Placental pericyte (primary cell): ENCODE measurements around the gene GDI1. TPM values are rescaled to one million over a fixed set of nuclear protein-coding genes. Genes with fewer than 3 reads are reported as not detected.

Experiments used
- small RNA-seq: library from RNA; depleted of rRNA; stranded (forward); fragments of <200 nt; gene quantifications from one replicate; pipeline ENCODE3, GENCODE V24; 2012; ENCODE audit warnings: low replicate concordance
- total RNA-seq: library from RNA; depleted of rRNA; stranded (reverse); fragments of >200 nt; gene quantifications from 2 replicates; pipeline ENCODE4 v1.2.3, GENCODE V29; 2012

Gene GDI1
- total RNA-seq = 167 and 170 TPM in 2 replicates

DNA sequence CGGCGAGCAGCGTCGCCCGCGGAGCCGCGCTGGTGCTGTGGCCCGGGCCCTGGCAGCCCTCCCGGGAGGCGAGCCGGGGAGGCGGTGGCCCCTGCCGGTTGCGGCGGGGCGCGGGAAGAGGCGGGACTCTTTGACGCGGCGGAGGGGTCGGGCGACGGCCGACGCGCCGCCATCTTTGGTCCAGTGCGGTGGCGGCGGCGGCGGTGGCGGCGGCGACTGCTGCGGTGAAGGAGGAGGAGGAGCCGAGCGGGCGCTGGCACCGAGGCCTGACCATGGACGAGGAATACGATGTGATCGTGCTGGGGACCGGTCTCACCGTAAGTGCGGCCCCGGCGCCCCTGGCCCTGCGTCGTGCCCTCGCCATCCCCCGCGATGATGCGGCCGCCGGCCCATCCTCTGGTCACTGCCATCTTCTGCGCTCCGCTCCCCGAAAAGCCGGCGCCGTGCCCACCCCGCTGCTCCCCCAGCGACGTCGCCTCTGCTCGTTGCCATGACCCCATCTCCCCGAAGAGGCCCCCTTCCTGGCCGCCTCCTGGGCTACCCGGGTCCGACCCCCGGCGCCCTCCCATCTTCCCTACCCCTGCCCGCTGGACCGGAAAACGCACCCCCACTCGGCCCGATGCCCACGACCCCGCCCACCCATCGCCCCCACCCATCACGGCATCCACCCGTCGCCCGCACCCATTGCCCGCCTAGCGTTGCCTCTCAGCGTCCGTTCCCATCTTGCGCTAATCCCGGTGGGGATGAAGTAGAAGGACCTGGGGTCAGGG is at the start of gene GDI1:
TSS of gene GDI1 (plus strand) at position 172 of the 770 bp plus-strand sequence. CDS start at position 273, 101 bp downstream.

DNA sequence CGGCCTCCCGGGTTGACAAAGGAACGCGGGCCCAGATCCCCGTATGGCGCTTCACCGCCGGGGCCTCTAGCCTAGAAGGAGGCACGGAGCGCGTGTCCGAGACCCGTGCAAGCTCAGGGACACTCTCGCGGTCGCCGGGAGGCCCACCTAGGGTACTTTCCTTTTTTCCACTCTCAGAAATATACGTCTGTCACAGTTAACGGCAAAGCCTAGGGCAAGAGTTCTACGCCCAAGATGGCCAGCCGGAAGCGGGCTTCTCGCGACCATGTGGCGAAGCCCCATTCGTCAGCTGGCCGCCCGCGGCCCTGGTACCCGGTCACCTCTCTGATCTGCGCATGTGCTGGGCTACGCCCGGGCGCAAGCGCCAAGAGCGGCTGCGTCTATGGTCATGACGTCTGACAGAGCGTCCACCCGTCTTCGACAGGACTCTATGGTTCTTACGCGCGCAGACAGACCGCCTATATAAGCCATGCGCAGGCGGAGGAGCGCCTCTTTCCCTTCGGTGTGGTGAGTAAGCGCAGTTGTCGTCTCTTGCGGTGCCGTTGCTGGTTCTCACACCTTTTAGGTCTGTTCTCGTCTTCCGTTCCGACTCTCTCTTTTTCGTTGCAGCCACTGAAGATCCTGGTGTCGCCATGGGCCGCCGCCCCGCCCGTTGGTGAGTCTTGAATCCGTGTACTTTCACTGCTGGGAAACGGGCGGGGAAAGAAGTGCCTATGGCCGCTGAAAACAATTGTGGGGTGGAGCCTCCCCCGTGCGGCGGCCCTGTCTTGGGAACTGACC is 38.9 kb upstream of the GDI1 start, which contains the start of gene RPL10:
TSS of gene RPL10 (plus strand) at position 490 of the 780 bp plus-strand sequence. CDS start at position 633, 143 bp downstream.

GRCh38 chrX:154409222-154409871 is 27.6 kb upstream of the GDI1 start, which contains the start of gene DNASE1L1:
TSS of gene DNASE1L1 (minus strand) at chrX:154409254. CDS start at chrX:154405568, 3,686 bp downstream.

GRCh38 chrX:154428176-154429171 is 8.5 kb upstream of the GDI1 start, which contains the start of gene ATP6AP1:
TSS of gene ATP6AP1 (plus strand) at chrX:154428677. CDS start at chrX:154428693, 16 bp downstream.

GRCh38 chrX:154443992-154444754 is 7.2 kb downstream of the GDI1 start, which contains the start of gene FAM50A:
TSS of gene FAM50A (plus strand) at chrX:154444141. CDS start at chrX:154444236, 95 bp downstream.

DNA sequence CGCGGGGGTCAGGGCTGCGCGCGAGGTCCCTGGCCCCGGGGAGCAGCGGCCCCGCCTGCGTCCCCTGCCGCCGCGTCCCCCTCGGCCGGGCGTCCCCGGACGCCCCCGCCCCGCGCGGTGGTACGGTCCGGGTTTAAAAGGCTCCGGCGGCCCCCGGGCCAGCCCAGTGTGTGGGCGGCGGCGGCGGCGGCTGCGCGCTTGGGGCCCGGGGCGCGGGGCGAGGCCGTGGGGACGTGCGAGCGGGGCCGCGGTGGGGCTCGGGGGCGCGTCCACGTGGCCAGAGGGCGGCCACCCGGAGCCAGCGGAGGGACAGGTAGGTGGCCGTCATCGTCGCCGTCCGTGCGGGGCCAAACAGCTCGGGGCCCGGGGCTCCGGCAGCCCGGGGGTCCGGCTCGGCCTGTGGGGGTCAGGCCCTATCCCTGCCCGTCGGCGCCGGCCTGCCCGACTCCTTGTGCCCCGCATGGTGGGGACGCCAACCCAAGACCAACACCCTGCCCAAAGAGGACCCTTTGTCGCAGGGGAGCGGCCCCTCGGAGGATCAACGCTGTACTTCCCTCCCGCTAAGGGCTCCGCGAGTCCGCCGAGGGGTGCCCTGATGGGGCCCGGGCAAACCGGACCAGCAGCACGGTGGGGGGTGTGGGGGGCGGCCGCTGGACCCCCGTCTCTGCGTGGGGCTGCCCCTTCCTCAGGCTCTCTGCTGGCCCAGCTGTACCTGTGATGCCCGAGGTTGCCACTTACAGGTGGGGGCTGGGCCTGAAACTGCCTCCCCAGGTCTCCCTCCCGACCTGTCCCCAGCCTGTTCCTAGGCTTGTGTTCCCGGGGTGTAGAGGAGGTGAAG is 21.4 kb downstream of the GDI1 start, which contains the start of gene PLXNA3:
TSS of gene PLXNA3 (plus strand) at position 166 of the 838 bp plus-strand sequence. CDS start 1,903 bp downstream, outside the sequence.

DNA sequence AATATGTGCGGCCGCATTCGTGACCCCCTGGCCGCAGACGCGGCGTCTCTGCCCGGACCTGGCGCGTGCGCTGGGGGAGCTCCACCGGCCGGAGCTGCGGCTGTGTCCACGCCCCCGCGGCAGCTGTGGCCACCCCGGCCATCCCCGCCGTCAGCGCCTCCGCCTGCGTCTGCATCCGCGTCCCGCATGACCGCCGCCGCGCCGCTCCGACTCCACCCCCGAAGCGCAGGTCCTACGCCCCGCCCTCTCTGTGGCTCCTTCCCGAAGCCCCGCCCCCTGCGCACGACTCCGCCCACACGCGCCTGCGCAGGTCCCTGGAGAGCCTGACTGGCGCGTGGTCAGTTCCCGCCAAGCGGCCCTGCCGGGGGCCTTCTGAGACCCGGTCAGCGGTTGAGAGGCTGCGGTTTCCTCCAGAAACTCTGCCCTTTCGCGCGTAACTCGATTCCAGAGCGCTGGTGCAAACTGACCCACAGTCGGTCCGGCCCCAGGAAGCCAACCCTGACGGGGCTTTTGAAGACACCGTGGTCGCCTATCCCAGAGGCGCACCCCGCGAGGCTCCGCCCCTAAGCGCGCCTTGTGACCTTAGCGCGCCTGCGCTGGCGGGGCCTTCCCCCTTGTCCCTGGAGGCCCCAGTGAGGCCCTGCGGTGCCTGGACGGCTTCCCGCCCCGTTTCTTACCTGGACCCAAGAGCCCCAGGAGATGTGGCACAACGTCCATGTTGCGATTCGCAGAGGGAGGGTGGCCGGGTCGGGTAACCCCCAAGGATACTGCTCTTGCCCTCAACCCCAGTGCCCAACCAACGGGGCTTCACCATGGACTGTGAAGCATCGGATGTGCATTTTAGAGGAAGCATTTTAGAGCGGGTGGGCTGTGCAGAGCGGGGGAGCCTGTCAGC is 42.0 kb downstream of the GDI1 start, which contains the start of gene LAGE3:
TSS of gene LAGE3 (minus strand) at position 554 of the 895 bp plus-strand sequence. CDS start at position 188, 366 bp downstream.

GRCh38 chrX:154486396-154487207 is 49.6 kb downstream of the GDI1 start, which contains the start of gene UBL4A:
TSS of gene UBL4A (minus strand) at chrX:154486615. CDS start at chrX:154486584, 31 bp downstream.

DNA sequence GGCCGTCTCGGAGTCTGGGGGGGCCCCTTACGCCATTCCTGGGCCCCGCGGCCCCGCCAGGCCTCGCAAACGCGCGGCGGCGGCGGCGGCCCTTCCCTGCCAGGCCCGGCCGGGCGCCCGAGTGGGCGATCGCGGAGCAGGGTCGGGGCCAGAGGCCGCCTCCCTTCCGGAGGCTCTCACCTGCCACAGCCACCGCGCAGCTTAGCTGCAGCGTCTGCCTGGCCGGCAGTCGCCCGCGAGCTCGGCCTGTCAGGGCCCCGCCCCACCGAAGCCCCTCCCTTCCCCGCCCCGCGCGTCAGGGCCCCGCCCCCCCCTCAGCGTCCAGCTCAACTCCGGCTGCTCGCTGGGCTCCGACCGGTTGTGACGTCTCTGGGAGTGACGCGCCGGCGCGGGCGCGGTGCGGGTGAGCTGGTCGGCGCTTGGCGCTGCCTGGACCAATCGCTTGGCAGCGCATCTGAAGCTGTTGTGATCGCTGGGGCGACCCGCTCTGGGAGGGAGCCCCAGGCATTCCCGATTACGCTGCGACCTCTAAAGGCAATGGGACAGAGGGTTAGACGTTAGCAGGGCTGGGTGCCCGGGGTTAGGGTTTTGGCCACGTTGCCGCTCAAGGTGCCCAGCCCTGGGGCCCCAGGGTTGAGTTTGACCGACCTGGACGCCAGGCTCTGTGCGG is 53.6 kb downstream of the GDI1 start, which contains the start of gene SLC10A3:
TSS of gene SLC10A3 (minus strand) at position 216 of the 670 bp plus-strand sequence. CDS start 1,689 bp downstream, outside the sequence.

Small RNA genes lying within 50 kb of the gene (small RNA-seq; reads per million reads assigned to genes)
- gene MIR6858 = not detected
- not detected for gene SNORA70

Other genes starting within 250 kb of the GDI1 start
- gene OPN1MW2, start 217.4 kb upstream of the GDI1 start, total RNA-seq = not detected in 2 replicates
- not detected in 2 replicates for gene OPN1MW3, start 179.6 kb upstream of the GDI1 start, total RNA-seq
- not detected in 2 replicates for gene TEX28, start 142.0 kb upstream of the GDI1 start, total RNA-seq
- not detected in 2 replicates for gene TKTL1, start 141.4 kb upstream of the GDI1 start, total RNA-seq
- 2,184 and 2,759 TPM in 2 replicates for gene FLNA, start 62.5 kb upstream of the GDI1 start, total RNA-seq
- 37.9 and 39.5 TPM in 2 replicates for gene EMD, start 57.9 kb upstream of the GDI1 start, total RNA-seq
- 1,465 and 3,108 TPM in 2 replicates for gene RPL10, start 38.8 kb upstream of the GDI1 start, total RNA-seq
- gene DNASE1L1, start 27.9 kb upstream of the GDI1 start, total RNA-seq = 59.4 and 61.3 TPM in 2 replicates
- gene TAFAZZIN, start 25.6 kb upstream of the GDI1 start, total RNA-seq = 22.8 and 30.0 TPM in 2 replicates
- gene ATP6AP1, start 8.5 kb upstream of the GDI1 start, total RNA-seq = 55.3 and 151 TPM in 2 replicates
- 40.2 and 106 TPM in 2 replicates for gene FAM50A, start 7.0 kb downstream of the GDI1 start, total RNA-seq
- 21.2 and 25.8 TPM in 2 replicates for gene PLXNA3, start 21.1 kb downstream of the GDI1 start, total RNA-seq
- 15.7 and 20.4 TPM in 2 replicates for gene LAGE3, start 42.1 kb downstream of the GDI1 start, total RNA-seq
- gene UBL4A, start 49.5 kb downstream of the GDI1 start, total RNA-seq = 33.0 and 51.5 TPM in 2 replicates
- 38.1 and 45.2 TPM in 2 replicates for gene SLC10A3, start 53.5 kb downstream of the GDI1 start, total RNA-seq
- 24.5 and 45.1 TPM in 2 replicates for gene FAM3A, start 79.1 kb downstream of the GDI1 start, total RNA-seq
- 90.6 and 152 TPM in 2 replicates for gene G6PD, start 109.7 kb downstream of the GDI1 start, total RNA-seq
- gene IKBKG, start 110.5 kb downstream of the GDI1 start, total RNA-seq = 20.1 and 24.8 TPM in 2 replicates
- gene CTAG1A, start 148.0 kb downstream of the GDI1 start, total RNA-seq = not detected in 2 replicates
- gene CTAG1B, start 182.1 kb downstream of the GDI1 start, total RNA-seq = not detected in 2 replicates
- gene CTAG2, start 216.4 kb downstream of the GDI1 start, total RNA-seq = 0.22 TPM in 1 of 2 replicates, not detected in the other